HG03196 (cell line): ENCODE data around the gene ADCY7.

Experiments
- ATAC-seq: cut with Tn5 transposase; IDR thresholded peaks from one replicate; pipeline ENCODE4 v1.9.1; 2021; ENCODE audit not compliant: unreplicated experiment

The ADCY7 gene

GRCh38 chr16:50296807-50297206, 30.5 kb downstream of the ADCY7 start:
- no peak for ATAC-seq

- ATAC-seq = no peak
Measured at GRCh38 chr16:50297301-50298074, 31.1 kb downstream of the ADCY7 start.

- no peak for ATAC-seq
Measured at GRCh38 chr16:50298075-50298460, 31.7 kb downstream of the ADCY7 start.

GRCh38 chr16:50298591-50299507, 32.5 kb downstream of the ADCY7 start:
- no peak for ATAC-seq

GRCh38 chr16:50299508-50300105, 33.3 kb downstream of the ADCY7 start:
- ATAC-seq = no peak

- no peak for ATAC-seq
Measured at GRCh38 chr16:50300942-50301625, 34.7 kb downstream of the ADCY7 start.

- ATAC-seq = no peak
Measured at GRCh38 chr16:50301626-50302471, 35.5 kb downstream of the ADCY7 start.

- no peak for ATAC-seq
Measured at GRCh38 chr16:50302472-50303005, 36.2 kb downstream of the ADCY7 start.

GRCh38 chr16:50303041-50303604, 36.8 kb downstream of the ADCY7 start:
- no peak for ATAC-seq

GRCh38 chr16:50303605-50304466, 37.5 kb downstream of the ADCY7 start:
- no peak for ATAC-seq

- no peak for ATAC-seq
Measured at GRCh38 chr16:50304467-50305440, 38.4 kb downstream of the ADCY7 start.

GRCh38 chr16:50305441-50306061, 39.2 kb downstream of the ADCY7 start:
- ATAC-seq = no peak

GRCh38 chr16:50306287-50306686, 39.9 kb downstream of the ADCY7 start:
- no peak for ATAC-seq

- ATAC-seq = no peak
Measured at GRCh38 chr16:50308237-50308965, 42.0 kb downstream of the ADCY7 start.

- ATAC-seq = no peak
Measured at GRCh38 chr16:50309156-50309526, 42.8 kb downstream of the ADCY7 start.

- no peak for ATAC-seq
Measured at GRCh38 chr16:50309527-50310307, 43.4 kb downstream of the ADCY7 start.
